HUES6 (cell line): ENCODE measurements around the gene NOTCH4.

ENCODE experiments used
- H3K27ac ChIP-seq: 2 replicates; pipeline ENCODE4 v1.7.0; 2013; ENCODE audit warnings: low read depth, mild to moderate bottlenecking, low read length, inconsistent platforms
- H3K27me3 ChIP-seq: 2 replicates; pipeline ENCODE4 v1.6.1; 2013; ENCODE audit warnings: low read length; ENCODE audit not compliant: control insufficient read depth, insufficient read depth
- H3K36me3 ChIP-seq: 2 replicates; pipeline ENCODE4 v1.6.1; 2013; ENCODE audit warnings: low read length; ENCODE audit not compliant: control insufficient read depth, insufficient read depth
- H3K4me1 ChIP-seq: 2 replicates; pipeline ENCODE4 v1.6.1; 2013; ENCODE audit warnings: low read length; ENCODE audit not compliant: control insufficient read depth, insufficient read depth
- H3K4me3 ChIP-seq: 2 replicates; pipeline ENCODE4 v1.5.1; 2013; ENCODE audit warnings: low read depth, low read length
- H3K9ac ChIP-seq: one replicate; pipeline ENCODE4 v1.6.1; 2013; ENCODE audit warnings: mild to moderate bottlenecking, low read length
- H3K9me3 ChIP-seq: 2 replicates; pipeline ENCODE4 v1.6.1; 2013; ENCODE audit warnings: low read depth, low read length; ENCODE audit not compliant: control insufficient read depth, insufficient read depth

NOTCH4 gene

DNA sequence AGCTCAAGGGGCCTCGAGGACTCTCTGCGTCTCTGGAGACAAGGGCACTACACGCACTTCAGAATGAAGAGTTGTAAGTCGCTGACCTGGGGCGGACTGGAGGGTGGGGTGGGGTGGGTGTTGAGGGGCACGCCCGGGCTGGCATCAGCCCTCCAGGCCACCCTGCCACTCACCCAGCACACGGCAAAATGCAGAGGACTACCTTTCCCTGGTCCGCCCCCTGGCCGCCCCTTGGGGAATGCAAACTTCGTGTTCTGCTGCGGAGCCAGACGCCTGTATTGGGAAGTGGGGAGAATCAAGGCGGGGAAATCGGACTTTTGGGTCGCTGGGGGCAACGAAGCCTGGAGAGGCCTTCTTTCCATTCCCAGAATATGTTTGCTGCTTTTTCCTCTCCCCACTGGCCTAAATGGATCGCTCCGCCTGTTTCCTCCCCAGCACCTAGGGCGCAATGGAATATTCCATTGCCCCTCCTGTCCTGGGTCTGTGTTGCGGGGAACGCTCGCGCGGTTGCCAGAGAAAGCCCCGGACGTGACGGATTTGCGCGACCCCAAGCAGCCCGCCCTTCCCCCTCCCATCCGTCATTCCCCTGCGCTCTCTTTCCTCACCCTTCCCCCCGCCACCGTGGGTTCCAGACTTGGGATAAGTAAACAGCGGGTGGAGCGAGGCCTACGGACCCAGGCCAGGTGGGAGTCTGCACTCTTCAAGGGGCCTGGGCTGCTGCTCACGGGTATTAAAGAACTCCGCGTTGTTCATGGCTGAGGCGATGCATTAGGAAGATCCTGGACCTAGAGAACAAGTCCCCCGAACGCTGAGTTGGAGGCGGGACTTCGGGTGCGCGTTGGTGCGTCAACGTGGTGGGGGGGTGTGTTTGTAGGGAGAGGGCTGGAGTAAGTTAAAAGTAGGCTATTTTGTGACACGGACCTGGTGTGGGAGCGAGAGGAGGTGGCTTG, 70.0 kb downstream of the NOTCH4 start, which contains the start of gene PPT2:
PPT2 (plus strand) TSS at position 578 of the 950 bp plus-strand sequence. CDS start 454 bp downstream, outside the sequence.
- Histone ChIP-seq H3K9ac (peak within 1 kb of the TSS; percentile 91), H3K36me3 (peaks cover 25% of the 10 kb centered on the region), H3K27ac (peak within 1 kb of the TSS; percentile 72; the same call in 1 of the 2 replicates), H3K9me3 (no peaks in the 10 kb centered on the region), H3K27me3 (peaks cover 36% of the 10 kb centered on the region), H3K4me3 (peak within 1 kb of the TSS; percentile 86), H3K4me1 (peaks cover 30% of the 10 kb centered on the region)

DNA sequence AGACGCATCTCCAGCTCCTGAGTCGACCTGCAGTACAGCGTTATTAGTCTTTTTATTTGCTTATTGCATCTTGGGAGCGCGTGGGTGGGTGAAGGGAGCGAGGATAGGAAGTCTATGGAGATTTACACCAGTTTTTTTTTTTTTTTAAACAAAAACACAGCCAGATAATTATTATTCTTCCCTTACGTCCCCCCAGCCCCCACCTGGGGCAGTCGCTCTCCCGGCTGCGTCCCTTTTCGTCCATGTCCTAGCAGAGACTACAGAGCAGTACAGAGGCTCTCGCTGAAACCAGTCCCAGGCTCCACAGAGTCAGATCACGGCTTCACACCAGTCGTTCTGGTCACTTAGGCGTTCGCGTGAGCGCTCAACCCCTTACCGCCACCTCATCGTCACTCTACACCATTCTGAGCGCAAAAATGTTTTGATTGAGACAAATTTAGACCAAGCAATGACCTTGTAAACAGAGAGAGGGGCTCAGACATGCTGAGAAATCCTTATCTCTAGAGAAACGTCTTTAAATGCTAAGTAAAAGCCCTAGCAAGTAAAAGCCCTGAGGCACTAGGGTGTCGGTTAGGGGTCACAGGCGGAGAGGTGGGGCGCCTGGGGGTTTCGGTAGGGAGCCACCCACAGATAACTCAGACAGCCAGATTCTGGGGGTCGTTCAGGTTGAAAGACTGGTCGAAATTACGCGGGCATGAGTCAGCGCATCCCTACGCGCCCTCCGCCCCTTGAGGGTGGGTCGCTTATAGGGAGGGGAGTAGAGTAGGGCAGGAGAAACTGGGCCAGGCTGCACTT, 70.9 kb downstream of the NOTCH4 start:
- Histone ChIP-seq H3K36me3 (peaks cover 17% of the 10 kb centered on the region), H3K9me3 (no peaks in the 10 kb centered on the region), H3K4me1 (peaks cover 30% of the 10 kb centered on the region), H3K9ac (peak overlapping the region; percentile 91), H3K4me3 (peak overlapping the region; percentile 86), H3K27ac (peak overlapping the region; percentile 48; the same call in 1 of the 2 replicates), H3K27me3 (peaks cover 36% of the 10 kb centered on the region)

DNA sequence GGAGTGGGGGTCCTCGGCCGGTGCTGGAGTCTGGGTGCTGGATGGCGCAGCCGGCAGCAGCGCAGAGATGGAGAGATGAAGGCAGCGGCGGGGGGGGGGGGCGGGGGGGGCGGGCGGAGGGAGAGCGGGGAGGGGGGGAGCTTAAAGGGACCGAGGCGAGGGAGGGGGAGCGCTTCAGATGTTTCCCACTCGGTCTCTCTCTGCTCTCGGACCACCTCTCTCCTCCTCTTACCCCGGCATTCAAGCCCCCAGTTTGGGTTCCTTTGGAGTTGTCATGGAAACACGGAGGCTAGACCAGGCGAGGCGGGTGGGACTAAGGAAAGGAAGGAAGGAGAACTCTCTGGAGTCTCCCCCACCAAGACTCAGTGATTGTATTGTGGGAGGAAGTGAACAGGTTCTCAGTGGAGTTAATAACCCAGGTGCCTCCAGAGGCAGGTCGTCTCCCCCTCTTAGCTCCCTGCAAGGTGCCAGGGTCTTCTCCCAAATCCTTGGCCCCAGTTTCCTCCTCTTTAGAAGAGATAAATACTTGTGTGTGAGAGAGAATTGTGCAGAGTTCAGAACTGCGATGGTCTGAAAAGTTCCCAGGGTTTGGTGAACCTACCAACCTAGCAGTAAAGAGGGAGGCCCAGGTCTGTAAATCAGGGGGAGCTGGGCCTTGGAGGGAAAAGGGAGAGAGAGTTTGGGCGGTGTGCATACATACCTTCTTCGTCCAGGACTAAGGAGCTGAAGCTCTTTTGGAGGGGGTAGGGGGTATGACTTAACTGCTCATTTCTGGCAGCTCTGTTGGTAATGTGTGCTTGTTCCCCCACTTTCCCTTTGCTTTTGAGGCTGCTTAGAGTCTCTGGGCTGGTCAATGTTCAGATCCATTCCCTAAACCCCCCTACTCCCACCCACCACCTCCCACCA, 71.8 kb downstream of the NOTCH4 start, which contains the start of gene PRRT1:
PRRT1 (minus strand) TSS at position 77 of the 906 bp plus-strand sequence. CDS start 112 bp downstream, outside the sequence.
- Histone ChIP-seq H3K27ac (no peak within 1 kb of the TSS), H3K27me3 (peaks cover 36% of the 10 kb centered on the region), H3K4me3 (peak within 1 kb of the TSS; percentile 86), H3K9me3 (no peaks in the 10 kb centered on the region), H3K36me3 (peaks cover 10% of the 10 kb centered on the region), H3K4me1 (peaks cover 36% of the 10 kb centered on the region), H3K9ac (peak within 1 kb of the TSS; percentile 91)

DNA sequence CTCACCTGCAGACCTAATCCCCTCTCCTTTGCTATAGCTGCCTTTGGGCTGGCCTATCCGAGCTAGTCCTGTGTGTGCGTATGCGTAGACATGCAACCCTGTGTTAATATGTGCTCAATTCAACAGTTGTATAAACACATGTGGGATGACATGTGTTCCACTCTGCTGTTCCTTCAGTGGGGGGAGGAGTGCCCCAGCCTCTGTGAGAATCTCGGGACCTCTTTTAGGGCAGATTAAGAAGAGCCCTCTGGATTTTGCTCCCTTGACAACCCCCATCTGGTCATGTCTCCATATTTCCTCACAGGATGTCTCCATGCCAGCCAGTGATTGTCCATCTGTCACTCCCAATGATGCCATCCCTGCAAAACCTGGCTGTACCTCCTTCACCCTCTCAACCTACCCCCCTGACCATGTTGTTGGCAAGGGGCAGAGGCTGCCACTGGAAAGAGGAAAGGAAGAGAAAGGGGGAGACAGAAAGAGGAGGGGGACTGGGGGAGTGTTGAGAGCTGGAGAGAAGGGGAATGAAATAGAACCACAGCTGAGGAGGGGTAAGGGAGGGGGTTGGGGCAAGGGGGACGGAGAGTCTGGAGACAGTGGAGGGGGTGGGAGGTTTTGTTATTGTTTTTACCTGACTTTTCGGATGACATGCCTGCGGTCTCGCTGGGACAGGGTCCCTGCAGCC, 72.5 kb downstream of the NOTCH4 start:
- H3K4me3 ChIP-seq = peak overlapping the region; percentile 49

DNA sequence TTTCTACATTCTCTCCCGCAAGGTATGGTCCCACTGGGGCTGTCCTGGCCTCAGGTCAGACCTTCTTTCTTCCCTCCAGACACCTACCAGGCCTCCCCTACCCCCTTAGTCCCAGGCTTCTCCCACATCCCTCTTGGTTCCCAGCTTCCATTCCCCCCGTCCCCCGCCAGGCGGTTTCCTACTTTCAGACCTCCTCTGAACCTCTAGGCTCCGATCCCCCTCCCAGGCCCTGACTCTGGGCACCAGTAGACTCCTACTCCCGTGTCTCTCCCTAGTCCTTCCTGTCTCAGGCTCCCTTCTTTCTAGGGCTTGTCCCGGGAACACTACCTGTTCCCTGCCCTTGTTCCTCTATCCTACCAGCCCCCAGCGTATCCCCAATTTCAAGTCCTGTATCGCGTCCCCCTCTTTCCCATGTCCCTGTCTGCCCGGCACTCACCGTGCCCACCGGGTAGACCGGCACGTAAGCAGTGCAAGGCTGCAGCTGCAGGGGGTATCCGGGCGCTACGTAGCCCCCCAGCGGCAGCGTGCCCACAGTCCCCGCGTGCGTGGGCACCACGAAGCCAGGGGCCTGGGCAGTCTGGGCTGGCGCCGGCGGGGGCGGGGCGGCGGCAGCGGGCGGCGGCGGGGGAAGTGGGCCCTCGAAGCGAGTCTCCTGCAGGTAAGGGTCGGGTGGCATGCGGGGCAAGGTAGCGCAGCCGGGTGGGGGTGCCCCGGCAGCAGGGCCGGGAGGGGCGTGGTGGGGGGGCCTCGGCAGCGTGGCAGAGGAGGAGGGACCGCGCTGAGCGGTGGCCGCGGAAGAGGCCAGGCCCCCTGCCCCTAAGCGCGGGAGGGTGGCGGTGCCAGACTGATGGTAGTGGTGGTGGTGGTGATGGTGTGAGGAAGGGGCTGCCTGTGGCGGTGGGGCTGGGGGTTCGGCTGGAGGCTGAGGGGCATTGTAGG, 73.7 kb downstream of the NOTCH4 start:
- no peak overlapping the region for H3K27ac ChIP-seq
- H3K27me3 ChIP-seq = peaks cover 36% of the 10 kb centered on the region
- no peak overlapping the region for H3K9ac ChIP-seq
- H3K9me3 ChIP-seq = no peaks in the 10 kb centered on the region
- peak overlapping the region; percentile 56 for H3K4me3 ChIP-seq
- H3K36me3 ChIP-seq = no peaks in the 10 kb centered on the region
- H3K4me1 ChIP-seq = peaks cover 52% of the 10 kb centered on the region

More for the DNA sequence above, 72.5 kb downstream of the NOTCH4 start:
- H3K27ac ChIP-seq = no peak overlapping the region
- H3K4me1 ChIP-seq = peaks cover 44% of the 10 kb centered on the region
- peaks cover 36% of the 10 kb centered on the region for H3K27me3 ChIP-seq
- peaks cover 7% of the 10 kb centered on the region for H3K36me3 ChIP-seq
- H3K9ac ChIP-seq = no peak overlapping the region
- no peaks in the 10 kb centered on the region for H3K9me3 ChIP-seq

DNA sequence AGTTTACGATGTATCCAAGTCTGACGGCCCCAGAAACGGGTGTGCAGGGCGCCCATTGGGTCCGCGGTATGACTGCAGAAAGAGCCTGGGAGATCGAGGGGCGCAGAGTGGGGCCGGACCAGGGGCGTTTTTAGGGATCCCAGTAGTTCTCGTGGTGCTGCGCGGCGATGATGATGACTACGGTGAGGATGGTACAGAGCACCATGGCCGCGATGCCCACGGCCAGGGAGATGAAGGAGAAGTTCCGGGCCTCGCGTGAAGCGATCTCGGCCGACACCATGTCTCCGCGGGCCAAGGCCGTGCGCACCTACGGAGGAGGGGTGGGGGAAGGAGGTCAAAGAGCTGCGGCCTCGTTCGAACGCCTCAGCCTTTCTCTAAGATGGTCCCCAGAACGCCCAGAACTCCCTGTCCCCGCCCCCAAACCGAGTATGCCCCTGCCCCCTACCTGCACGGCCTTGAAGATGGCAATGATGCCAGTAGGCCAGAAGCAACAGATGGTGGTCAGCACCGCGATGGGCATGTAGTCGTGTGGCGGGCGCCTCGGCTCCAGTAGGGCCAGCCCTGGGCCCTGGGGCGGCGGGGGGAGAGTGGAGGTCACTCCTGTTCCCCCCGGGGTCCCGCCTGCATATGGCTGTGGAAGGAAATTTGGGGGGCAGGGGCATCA, 74.6 kb downstream of the NOTCH4 start:
- Histone ChIP-seq H3K9me3 (no peaks in the 10 kb centered on the region), H3K9ac (no peak overlapping the region), H3K4me3 (peak overlapping the region; percentile 56), H3K36me3 (no peaks in the 10 kb centered on the region), H3K27me3 (peaks cover 36% of the 10 kb centered on the region), H3K4me1 (peaks cover 45% of the 10 kb centered on the region), H3K27ac (no peak overlapping the region)

DNA sequence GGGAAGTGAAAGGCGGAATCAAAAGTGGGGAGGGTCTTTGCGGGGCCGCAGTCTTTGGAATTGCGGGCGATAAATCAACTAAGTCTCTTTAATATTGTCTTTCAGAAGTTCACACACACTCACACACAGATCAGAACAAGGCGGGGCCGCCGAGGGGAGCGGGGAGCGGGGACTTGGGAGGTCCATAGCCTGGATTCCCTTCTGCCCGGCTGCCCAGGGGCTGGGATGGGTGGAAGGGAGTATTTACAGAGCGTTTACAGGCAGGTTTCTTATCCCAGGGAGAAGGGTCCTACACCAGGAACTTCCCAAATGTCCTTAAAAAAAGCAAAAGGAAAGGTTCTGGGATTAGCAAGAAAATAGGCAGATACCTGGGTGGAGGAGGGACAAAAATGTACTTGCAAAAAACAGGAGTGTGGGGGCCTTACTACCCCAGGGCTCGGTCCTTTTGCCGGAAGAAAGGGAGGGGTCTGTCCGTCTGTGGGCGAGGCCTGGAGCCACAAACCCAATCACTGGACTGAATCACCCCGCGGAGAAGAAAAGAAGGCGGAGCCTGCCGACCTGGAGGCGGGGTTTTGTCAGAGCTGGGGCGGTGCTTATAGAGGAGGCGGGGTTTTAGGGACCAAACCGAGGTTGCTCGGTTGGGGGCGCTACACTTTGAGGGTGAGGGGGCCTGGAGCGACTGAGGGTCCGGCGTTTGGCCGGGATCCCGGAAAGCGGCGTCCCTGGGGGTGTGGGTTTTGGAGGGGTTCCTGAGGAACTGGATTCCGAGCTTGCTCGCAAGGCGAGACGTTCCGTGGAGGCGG, 75.4 kb downstream of the NOTCH4 start:
- peaks cover 45% of the 10 kb centered on the region for H3K4me1 ChIP-seq
- no peak overlapping the region for H3K9ac ChIP-seq
- no peak overlapping the region for H3K27ac ChIP-seq
- no peaks in the 10 kb centered on the region for H3K36me3 ChIP-seq
- no peaks in the 10 kb centered on the region for H3K9me3 ChIP-seq
- peak overlapping the region; percentile 56 for H3K4me3 ChIP-seq
- peaks cover 36% of the 10 kb centered on the region for H3K27me3 ChIP-seq

DNA sequence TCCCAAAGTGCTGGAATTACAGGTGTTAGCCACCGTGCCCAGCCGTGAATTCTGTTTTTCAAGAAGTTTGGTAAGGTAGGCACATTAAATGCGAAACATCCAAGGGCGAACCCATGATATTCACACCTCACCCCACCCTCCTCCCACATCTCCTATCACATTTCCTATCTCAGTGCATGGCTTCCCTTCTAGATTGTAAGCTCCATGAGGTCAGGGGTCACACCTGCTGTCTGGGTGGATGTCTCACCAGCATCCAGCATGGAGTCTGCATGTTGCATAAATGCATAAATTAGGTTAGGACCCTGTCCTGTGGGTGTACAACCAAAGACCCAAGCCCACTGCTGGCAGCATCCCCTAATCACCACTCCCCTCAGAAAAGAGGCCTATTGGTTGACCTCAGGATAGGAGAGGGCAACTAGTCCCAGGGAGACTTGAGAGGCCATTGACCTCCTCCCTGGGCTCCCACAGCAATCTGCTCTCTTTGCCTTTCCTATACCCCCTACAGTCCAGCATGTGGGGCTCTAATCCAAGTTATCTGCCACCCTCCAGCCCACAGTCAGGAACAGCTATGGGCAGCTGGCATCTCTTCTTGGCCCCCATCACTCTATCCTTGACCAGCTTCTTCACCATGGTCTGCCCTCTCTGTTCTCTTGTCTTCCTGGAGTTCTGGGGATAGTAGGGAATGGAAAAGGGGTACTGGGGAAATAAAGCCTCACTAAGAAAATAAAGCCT, 76.3 kb downstream of the NOTCH4 start:
- Histone ChIP-seq H3K4me1 (peaks cover 45% of the 10 kb centered on the region), H3K27ac (no peak overlapping the region), H3K4me3 (peak overlapping the region; percentile 56), H3K36me3 (no peaks in the 10 kb centered on the region), H3K9me3 (no peaks in the 10 kb centered on the region), H3K9ac (no peak overlapping the region), H3K27me3 (peaks cover 34% of the 10 kb centered on the region)
